Gastroesophageal sphincter (tissue), 4 donors: ENCODE data around the gene LRRTM4. TPM values are rescaled to one million over a fixed set of nuclear protein-coding genes. Genes with fewer than 3 reads are reported as not detected.
"Not testable (repeated sequence)": the region's sequence is repeated elsewhere in the genome, so short reads cannot be mapped to it uniquely, and the experiment has no call there.

ENCODE experiments used
- ATAC-seq: fragments of 150-250 bp; one replicate; pipeline ENCODE4 v1.9.1; 2016; ENCODE audit warnings: mild to moderate bottlenecking, moderate library complexity
- H3K27ac ChIP-seq, 4 donors: fragments of 200-600 bp; sonication (generic) in 3 of 4; 1 replicate in 3 of 4; 2 replicates in 1 of 4; pipeline ENCODE4 v1.5.1; 2016 to 2019
- H3K27me3 ChIP-seq: fragments of 200-600 bp; sonication (generic); one replicate; pipeline ENCODE4 v1.5.1; 2019
- H3K36me3 ChIP-seq, 2 donors: fragments of 200-600 bp; sonication (generic); one replicate each; pipeline ENCODE4 v1.5.1; 2019; ENCODE audit warnings: control low read depth in 1 of 2
- H3K4me1 ChIP-seq, 3 donors: fragments of 200-600 bp; sonication (generic); 1 replicate in 2 of 3; 2 replicates in 1 of 3; pipeline ENCODE4 v1.5.1; 2016 to 2019; ENCODE audit warnings: control low read depth in 2 of 3
- H3K4me3 ChIP-seq, 2 donors: fragments of 200-600 bp; sonication (generic); one replicate each; pipeline ENCODE4 v1.5.1; 2019; ENCODE audit warnings: mild to moderate bottlenecking in 1 of 2, moderate library complexity in 1 of 2
- H3K9me3 ChIP-seq, 3 donors: fragments of 200-600 bp; sonication (generic); one replicate each; pipeline ENCODE4 v1.5.1; 2017 to 2019; ENCODE audit warnings: control low read depth in 2 of 3
- EP300 ChIP-seq: sonication (generic); formaldehyde crosslinking; IDR thresholded peaks from one replicate; pipeline ENCODE4 v1.6.1; 2017; ENCODE audit warnings: antibody characterized with exemption, mild to moderate bottlenecking
- POLR2A ChIP-seq, 2 donors: fragments of 450-650 bp; IDR thresholded peaks; one replicate each; pipeline ENCODE4 v1.6.1; 2017; ENCODE audit warnings: antibody characterized with exemption in 2 of 2, mild to moderate bottlenecking in 2 of 2, moderate library complexity in 1 of 2
- POLR2AphosphoS5 ChIP-seq: sonication (generic); formaldehyde crosslinking; IDR thresholded peaks from one replicate; pipeline ENCODE4 v1.6.1; 2017; ENCODE audit warnings: antibody characterized with exemption
- WGBS, 2 donors: methylation state at CpG; one replicate each; pipeline ENCODE4 v1.1.5; 2018; ENCODE audit warnings: low coverage in 1 of 2; 5-methylcytosine and 5-hydroxymethylcytosine counted together
- total RNA-seq, 4 donors: library from RNA; depleted of rRNA; stranded (reverse); fragments of >200 nt; gene quantifications; one replicate each; pipeline ENCODE4 v1.1.0, GENCODE V29; 2016
- TF ChIP-seq, protein P1 (sequence below), 4 experiments: fragments of 200-600 bp in 2 of 4; fragments of 450-650 bp in 2 of 4; sonication (generic) in 1 of 4; IDR thresholded peaks; one replicate each; pipeline ENCODE4 v1.5.1; 2017 to 2019; ENCODE audit warnings: antibody characterized with exemption in 4 of 4, mild to moderate bottlenecking in 2 of 4, moderate library complexity in 2 of 4

LRRTM4 gene
- total RNA-seq, 4 donors from 2014 or later, result 0.12 to 0.30 (median 0.27) TPM; not detected in 1

DNA sequence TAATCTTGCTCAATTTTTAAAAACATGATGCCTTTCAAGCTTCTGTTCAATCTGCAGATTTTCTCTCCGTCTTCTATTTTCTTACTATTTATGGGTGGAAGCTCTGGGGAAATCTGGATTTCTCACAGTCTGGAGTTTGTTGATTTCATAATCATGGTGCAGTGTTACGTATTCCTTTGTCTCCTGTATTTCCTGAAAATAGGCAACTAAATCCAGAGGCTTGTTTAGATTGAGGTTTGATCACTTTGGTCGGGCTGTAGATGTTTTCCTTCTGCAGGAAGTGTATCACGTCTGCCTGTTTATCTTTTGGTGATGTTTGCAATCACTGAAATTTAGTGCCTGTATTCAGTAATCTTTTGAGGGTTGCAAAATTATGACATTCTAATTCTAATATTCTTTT is 487.7 kb downstream of the LRRTM4 start:
- Histone ChIP-seq H3K9me3 (no peaks in the 10 kb centered on the region), H3K4me1 (no peaks in the 10 kb centered on the region), H3K4me3 (no peak overlapping the region), H3K36me3 (no peaks in the 10 kb centered on the region), H3K27me3 (no peaks in the 10 kb centered on the region), H3K27ac (no peak overlapping the region)
- TF ChIP-seq, protein P1, sequence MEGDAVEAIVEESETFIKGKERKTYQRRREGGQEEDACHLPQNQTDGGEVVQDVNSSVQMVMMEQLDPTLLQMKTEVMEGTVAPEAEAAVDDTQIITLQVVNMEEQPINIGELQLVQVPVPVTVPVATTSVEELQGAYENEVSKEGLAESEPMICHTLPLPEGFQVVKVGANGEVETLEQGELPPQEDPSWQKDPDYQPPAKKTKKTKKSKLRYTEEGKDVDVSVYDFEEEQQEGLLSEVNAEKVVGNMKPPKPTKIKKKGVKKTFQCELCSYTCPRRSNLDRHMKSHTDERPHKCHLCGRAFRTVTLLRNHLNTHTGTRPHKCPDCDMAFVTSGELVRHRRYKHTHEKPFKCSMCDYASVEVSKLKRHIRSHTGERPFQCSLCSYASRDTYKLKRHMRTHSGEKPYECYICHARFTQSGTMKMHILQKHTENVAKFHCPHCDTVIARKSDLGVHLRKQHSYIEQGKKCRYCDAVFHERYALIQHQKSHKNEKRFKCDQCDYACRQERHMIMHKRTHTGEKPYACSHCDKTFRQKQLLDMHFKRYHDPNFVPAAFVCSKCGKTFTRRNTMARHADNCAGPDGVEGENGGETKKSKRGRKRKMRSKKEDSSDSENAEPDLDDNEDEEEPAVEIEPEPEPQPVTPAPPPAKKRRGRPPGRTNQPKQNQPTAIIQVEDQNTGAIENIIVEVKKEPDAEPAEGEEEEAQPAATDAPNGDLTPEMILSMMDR (IDR thresholded peaks at IDR 0.05), result no peak
- TF ChIP-seq EP300 (no peak), POLR2A (IDR thresholded peaks at IDR 0.05) (no peak), POLR2AphosphoS5 (no peak)
- WGBS, 2 donors, result 21 to 31% methylated on average over 4 of the region's 4 CpGs
- ATAC-seq, result no peak

GRCh38 chr2:77029237-77029636 is 492.9 kb downstream of the LRRTM4 start:
- H3K4me3 ChIP-seq, ATAC-seq, H3K36me3 ChIP-seq, H3K27ac ChIP-seq, H3K9me3 ChIP-seq, H3K27me3 ChIP-seq, H3K4me1 ChIP-seq: not testable (repeated sequence)
- 98 to 100% methylated on average over 5 of the region's 5 CpGs for WGBS, 2 donors

GRCh38 chr2:77028032-77028600 is 494.1 kb downstream of the LRRTM4 start:
- Histone ChIP-seq H3K27me3 (no peaks in the 10 kb centered on the region), H3K27ac (no peak overlapping the region), H3K36me3 (no peaks in the 10 kb centered on the region), H3K4me3 (no peak overlapping the region), H3K9me3 (no peaks in the 10 kb centered on the region), H3K4me1 (no peaks in the 10 kb centered on the region)
- WGBS, 2 donors, result 18 to 20% methylated on average over 2 to 3 of the region's 3 CpGs
- no peak for TF ChIP-seq EP300
- TF ChIP-seq, protein P1 (IDR thresholded peaks at IDR 0.05), result no peak
- no peak for TF ChIP-seq POLR2AphosphoS5
- no peak for TF ChIP-seq POLR2A (IDR thresholded peaks at IDR 0.05)
- no peak for ATAC-seq

DNA sequence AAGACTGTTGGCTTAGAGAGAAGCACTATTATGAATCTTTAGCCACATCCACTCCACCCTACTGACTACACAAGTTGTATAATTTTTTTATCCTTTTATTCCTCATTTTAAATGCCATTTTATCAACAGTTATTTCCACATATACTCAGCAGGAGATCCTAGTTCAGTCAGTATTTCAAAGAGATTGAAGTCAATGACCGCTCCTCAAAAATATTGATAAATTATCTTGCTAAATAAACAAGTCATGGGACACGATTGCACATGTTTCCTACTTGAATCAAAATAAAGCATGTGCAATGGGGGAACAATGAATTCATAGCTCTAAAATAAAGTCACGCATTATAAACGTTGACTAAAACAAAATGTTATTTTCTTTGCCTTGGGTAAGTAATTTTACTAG is 496.5 kb downstream of the LRRTM4 start:
- Histone ChIP-seq H3K9me3 (no peaks in the 10 kb centered on the region), H3K36me3 (no peaks in the 10 kb centered on the region), H3K4me1 (no peaks in the 10 kb centered on the region), H3K4me3 (no peak overlapping the region), H3K27me3 (no peaks in the 10 kb centered on the region), H3K27ac (no peak overlapping the region)
- TF ChIP-seq POLR2A (IDR thresholded peaks at IDR 0.05) (no peak), EP300 (no peak), POLR2AphosphoS5 (no peak)
- TF ChIP-seq, protein P1 (IDR thresholded peaks at IDR 0.05), result no peak
- no peak for ATAC-seq
- 75 to 79% methylated on average over 3 to 4 of the region's 4 CpGs for WGBS, 2 donors

- WGBS, 2 donors, result 56 to 70% methylated on average over 3 of the region's 3 CpGs
- Histone ChIP-seq H3K4me1 (no peaks in the 10 kb centered on the region), H3K9me3 (no peaks in the 10 kb centered on the region), H3K4me3 (no peak overlapping the region), H3K27ac (no peak overlapping the region), H3K36me3 (no peaks in the 10 kb centered on the region), H3K27me3 (no peaks in the 10 kb centered on the region)
- no peak for ATAC-seq
- no peak for TF ChIP-seq EP300
- no peak for TF ChIP-seq POLR2AphosphoS5
- TF ChIP-seq, protein P1 (IDR thresholded peaks at IDR 0.05), result no peak
- no peak for TF ChIP-seq POLR2A (IDR thresholded peaks at IDR 0.05)
Observed at GRCh38 chr2:77021161-77021560, 501.0 kb downstream of the LRRTM4 start.
